ENCODE measurements around the gene CYP46A1.

CYP46A1 gene

GRCh38 chr14:99731547-99732435 is 47.7 kb downstream of the CYP46A1 start:
- DNase-seq, result no peak

- DNase-seq, result no peak
These were observed 48.5 kb downstream of the CYP46A1 start for GRCh38 chr14:99732436-99733210.

GRCh38 chr14:99733211-99733539 is 49.1 kb downstream of the CYP46A1 start:
- DNase-seq, result no peak

GRCh38 chr14:99733540-99734405 is 49.7 kb downstream of the CYP46A1 start:
- DNase-seq, result no peak

- no peak for DNase-seq
These were observed 50.4 kb downstream of the CYP46A1 start for GRCh38 chr14:99734406-99735051.

GRCh38 chr14:99735189-99736135 is 51.4 kb downstream of the CYP46A1 start:
- DNase-seq, result no peak

GRCh38 chr14:99736603-99737371 is 52.7 kb downstream of the CYP46A1 start:
- DNase-seq, result no peak

GRCh38 chr14:99737451-99737951 is 53.4 kb downstream of the CYP46A1 start:
- DNase-seq, result no peak

GRCh38 chr14:99737956-99738667 is 54.0 kb downstream of the CYP46A1 start:
- DNase-seq, result no peak

GRCh38 chr14:99740411-99740810 is 56.3 kb downstream of the CYP46A1 start:
- no peak for DNase-seq

GRCh38 chr14:99741227-99741976 is 57.3 kb downstream of the CYP46A1 start:
- no peak for DNase-seq

- no peak for DNase-seq
These were observed 58.0 kb downstream of the CYP46A1 start for GRCh38 chr14:99742074-99742473.

- no peak for DNase-seq
These were observed 58.7 kb downstream of the CYP46A1 start for GRCh38 chr14:99742509-99743487.

- no peak for DNase-seq
These were observed 60.2 kb downstream of the CYP46A1 start for GRCh38 chr14:99744199-99744872.

- no peak for DNase-seq
These were observed 60.8 kb downstream of the CYP46A1 start for GRCh38 chr14:99744873-99745224.

- no peak for DNase-seq
These were observed 61.3 kb downstream of the CYP46A1 start for GRCh38 chr14:99745307-99745951.

- DNase-seq, result no peak
These were observed 63.1 kb downstream of the CYP46A1 start for GRCh38 chr14:99747167-99747566.
